Fibroblast of skin of scalp (primary cell): ENCODE data around the gene HPD.
"Not testable (repeated sequence)": the region's sequence is repeated elsewhere in the genome, so short reads cannot be mapped to it uniquely, and the experiment has no call there.

Source experiments
- DNase-seq: peaks from one replicate; pipeline ENCODE4 v3.0.0-alpha.2; 2013

The HPD gene

GRCh38 chr12:121861636-121862254 is 3.1 kb upstream of the HPD start:
- DNase-seq, result no peak

DNA sequence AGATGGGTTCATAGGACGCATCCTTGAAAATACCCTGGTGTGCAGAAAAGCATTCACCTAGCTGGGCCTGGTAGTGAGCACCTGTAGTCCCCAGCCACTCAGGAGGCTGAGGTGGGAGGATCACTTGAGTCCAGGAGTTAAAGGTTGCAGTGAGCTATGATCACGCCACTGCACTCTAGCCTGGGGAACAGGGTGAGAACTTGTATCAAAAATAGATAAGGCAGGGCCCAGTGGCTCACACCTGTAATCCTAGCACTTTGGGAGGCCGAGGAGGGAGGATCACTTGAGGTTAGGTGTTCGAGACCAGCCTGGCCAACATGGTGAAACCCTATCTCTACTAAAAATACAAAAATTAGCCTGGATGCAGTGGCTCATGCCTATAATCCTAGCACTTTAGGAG is 2.0 kb upstream of the HPD start:
- not testable (repeated sequence) for DNase-seq

DNA sequence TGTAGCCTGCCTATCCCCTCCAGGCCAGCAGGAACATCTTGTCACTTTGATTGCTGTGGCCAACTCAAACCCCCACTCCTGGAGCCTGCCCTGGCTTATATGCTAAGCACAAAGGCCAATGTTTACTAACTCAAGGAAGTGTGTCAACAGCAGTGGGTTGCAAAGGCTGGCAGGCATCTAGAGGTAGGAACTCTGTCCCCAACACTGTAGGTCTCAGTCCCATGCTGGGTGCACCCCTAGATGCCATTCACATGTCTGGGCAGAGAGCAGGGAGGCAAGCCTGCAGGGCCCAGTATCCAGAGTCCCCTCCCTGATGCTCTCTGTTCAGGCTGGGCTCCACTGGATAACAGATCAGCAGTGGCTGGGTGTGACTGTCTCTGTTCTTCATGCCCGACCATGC is 1.6 kb upstream of the HPD start:
- no peak for DNase-seq

GRCh38 chr12:121858318-121858661 is 369 bp downstream of the HPD start:
- DNase-seq, result no peak

- no peak for DNase-seq
Measured at GRCh38 chr12:121857322-121858246, 1.1 kb downstream of the HPD start.

DNA sequence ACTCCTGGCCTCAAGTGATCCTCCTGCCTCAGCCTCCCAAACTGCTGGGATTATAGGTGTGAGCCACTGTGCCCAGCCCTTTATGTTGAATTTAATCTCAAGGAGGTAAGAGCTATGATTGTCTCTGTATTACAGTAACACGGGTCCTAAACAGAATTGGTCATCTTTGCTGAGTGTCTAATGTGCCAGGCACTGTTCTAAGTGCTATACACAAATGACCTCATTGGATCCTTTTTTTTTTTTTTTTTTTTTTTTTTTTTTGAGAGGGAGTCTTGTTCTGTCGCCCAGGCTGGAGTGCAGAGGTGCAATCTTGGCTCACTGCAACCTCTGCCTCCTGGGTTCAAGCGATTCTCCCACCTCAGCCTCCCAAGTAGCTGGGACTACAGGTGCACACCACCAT is 6.3 kb downstream of the HPD start:
- not testable (repeated sequence) for DNase-seq

GRCh38 chr12:121849665-121850064 is 9.0 kb downstream of the HPD start:
- DNase-seq, result no peak

- no peak for DNase-seq
Measured at GRCh38 chr12:121849211-121849610, 9.4 kb downstream of the HPD start.

- DNase-seq, result no peak
Measured at GRCh38 chr12:121845701-121846100, 13.0 kb downstream of the HPD start.

- no peak for DNase-seq
Measured at GRCh38 chr12:121843236-121843982, 15.2 kb downstream of the HPD start.

GRCh38 chr12:121839993-121840761 is 18.5 kb downstream of the HPD start:
- DNase-seq, result no peak

DNA sequence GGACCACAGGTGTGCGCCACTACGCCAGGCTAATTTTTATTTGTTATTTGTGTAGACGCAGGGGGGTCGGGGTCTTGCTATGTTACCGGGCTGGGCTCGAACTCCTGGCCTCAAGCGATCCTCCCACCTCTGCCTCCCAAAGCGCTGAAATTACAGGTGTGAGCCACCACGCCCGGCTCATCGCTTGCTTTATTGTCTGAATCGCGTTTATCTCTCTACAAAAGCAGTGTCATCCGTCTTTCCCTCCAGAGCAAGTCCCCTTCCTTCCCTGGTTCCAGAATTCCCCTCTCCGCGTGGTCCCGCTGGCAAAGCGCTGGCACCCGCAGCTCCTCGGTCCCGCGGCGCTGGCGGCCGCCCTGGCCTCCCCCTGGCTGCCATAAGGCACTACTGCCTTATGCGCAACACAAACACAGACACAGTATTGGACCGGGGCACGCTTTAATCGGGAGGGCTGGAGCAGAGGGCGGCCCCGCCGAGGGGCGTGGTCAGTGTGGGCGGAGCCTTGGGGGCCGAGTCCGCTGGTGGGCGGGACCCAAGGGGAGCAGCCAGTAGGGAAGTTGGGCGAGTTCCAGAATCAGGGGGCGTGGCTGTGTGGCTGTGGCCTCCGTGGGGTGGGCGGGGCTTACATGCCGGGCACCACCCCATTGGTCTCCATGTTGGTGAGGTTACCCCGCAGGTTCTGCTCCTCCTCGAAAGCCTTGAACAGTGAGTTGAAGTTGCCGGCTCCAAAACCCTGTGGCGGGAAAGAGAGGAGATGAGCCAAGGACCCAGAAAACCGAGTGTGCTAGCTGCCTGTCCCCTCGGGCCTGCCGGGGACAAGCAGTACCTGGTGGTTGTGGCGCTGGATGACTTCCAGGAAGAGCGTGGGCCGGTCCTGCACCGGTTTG is 19.3 kb downstream of the HPD start:
- peak; percentile 98 for DNase-seq

GRCh38 chr12:121838126-121838525 is 20.5 kb downstream of the HPD start:
- DNase-seq, result no peak

DNA sequence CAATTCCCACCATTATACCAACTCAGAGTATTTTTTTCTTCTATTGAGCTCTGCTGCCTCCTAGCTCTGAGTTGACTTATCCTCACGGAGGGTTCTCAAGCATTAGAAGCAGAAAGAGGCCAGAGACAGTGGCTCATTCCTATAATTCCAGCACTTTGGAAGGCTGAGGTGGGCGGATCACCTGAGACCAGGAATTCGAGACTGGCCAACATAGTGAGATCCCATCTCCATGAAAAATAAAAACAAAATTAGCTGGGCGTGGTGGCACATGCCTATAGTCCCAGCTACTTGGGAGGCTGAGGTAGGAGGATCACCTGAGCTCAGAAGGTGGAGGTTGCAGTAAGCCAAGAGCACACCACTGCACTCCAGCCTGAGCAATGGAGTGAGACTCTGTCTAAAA is 21.0 kb downstream of the HPD start:
- DNase-seq, result no peak

DNA sequence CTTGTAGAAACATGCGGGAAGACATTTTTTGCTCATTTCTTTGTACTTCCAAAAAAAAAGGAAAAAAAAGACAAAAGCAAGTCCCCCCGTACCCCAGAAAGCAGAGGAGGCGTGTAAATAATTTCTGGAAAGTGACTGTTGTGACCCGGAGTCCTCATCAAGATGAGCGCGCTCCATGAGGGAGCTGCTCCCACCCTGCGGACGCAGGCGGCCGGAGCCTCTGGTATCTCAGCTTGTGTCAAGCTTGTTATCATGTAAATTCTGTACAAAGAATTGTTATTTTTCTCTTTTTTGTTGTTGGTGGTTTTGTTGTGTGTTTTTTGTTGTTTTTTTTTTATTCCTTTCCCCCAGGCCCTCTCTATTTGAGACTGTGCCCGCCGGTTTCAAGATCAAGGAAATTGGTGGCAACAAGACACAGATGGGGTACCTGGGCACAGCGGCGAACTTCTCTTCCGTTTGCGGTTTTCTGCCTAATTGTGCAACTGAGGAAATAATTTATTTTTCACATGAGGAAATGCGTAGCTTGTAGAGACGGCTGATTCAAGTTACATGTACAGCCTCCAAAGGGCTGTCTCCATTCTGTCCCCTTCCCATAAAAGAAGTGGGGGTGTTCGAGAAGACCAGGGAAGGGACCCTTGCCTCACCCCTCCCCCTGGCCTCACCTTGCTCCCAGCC is 27.0 kb downstream of the HPD start:
- no peak for DNase-seq

- DNase-seq, result no peak
Measured at GRCh38 chr12:121830588-121831265, 27.9 kb downstream of the HPD start.

DNA sequence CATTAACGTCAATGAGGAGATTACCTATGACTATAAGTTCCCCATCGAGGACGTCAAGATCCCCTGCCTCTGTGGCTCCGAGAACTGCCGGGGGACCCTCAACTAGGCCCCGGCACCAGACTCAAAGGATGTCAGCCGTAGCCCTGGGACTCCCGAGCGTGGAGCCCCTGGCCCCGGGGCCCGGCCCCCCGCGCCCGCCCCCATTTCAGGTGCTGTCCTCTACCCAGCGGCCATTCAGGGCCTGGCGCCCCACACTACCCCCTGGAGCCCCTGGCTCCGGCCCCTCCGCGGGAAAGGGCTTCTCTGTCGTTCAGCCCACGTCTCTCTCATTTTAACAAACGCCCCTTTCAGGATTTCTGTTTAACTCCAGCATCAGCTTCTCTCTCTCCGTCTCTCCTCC is 28.5 kb downstream of the HPD start:
- no peak for DNase-seq

GRCh38 chr12:121829250-121829918 is 29.3 kb downstream of the HPD start:
- no peak for DNase-seq

DNA sequence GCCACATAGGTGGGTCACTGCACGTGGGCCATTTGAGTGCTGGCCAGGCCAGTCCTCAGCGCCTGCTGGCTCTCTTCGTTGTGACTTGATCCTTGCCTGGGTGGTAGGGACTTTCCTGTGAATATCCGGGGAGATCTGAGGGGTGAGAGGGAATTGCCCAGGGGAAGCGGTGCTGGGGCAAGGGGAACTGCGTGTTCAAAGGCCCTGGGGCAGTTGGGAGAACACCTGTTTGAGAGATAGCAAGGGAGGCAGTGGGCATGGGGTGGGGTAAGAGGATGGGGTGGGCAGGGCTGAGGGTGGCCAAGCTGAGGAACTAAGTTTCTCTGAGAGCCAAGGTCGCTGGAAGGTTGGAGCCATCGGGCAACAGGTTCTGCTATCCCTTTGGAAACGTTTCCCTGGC is 29.8 kb downstream of the HPD start:
- no peak for DNase-seq

- no peak for DNase-seq
Measured at GRCh38 chr12:121828306-121828705, 30.4 kb downstream of the HPD start.
